ENCODE results near the gene RAB11FIP4. TPM values are rescaled to one million over a fixed set of nuclear protein-coding genes. Genes with fewer than 3 reads are reported as not detected.
A peak's percentile ranks its signal among the peaks of the same experiment; 100 is the strongest.

Gene RAB11FIP4
- total RNA-seq, 1 experiment from 2014 or later = 54.9 TPM

- Mint-ChIP-seq H3K27me3 (ENCODE audit: low read depth) (peaks cover 6% of the 10 kb centered on the region; the same call in 1 of the 2 replicates), H3K4me3 (no peak overlapping the region), H3K36me3 (no peaks in the 10 kb centered on the region), H3K4me1 (peaks cover 29% of the 10 kb centered on the region), H3K9me3 (no peaks in the 10 kb centered on the region), H3K27ac (no peak overlapping the region)
- TF ChIP-seq ZNF263 (CRISPR knock-in tag; IDR thresholded peaks at IDR 0.05; ENCODE audit: low read depth) = no peak
- TF ChIP-seq ZNF121 (CRISPR knock-in tag; IDR thresholded peaks at IDR 0.05) = peak; percentile 50; the same call in 1 of the 2 replicates
- TF ChIP-seq KAT7 (CRISPR knock-in tag; IDR thresholded peaks at IDR 0.05; ENCODE audit: borderline replicate concordance) = no peak
- ChIA-PET CTCF (no interaction called here), POLR2A (no interaction called here)
- DNase-seq (ENCODE audit: low spot score) (no peak), ATAC-seq (no peak)
Measured at GRCh38 chr17:31566247-31566991, 174.9 kb downstream of the RAB11FIP4 start.

GRCh38 chr17:31566992-31567373 lies 175.5 kb downstream of the RAB11FIP4 start:
- Mint-ChIP-seq H3K27me3 (ENCODE audit: low read depth) (peaks cover under 1% of the 10 kb centered on the region; the same call in 1 of the 2 replicates), H3K9me3 (no peaks in the 10 kb centered on the region), H3K27ac (no peak overlapping the region), H3K4me3 (no peak overlapping the region), H3K4me1 (peaks cover 25% of the 10 kb centered on the region), H3K36me3 (no peaks in the 10 kb centered on the region)
- DNase-seq (ENCODE audit: low spot score) (no peak), ATAC-seq (no peak)
- ChIA-PET POLR2A (no interaction called here), CTCF (no interaction called here)
- TF ChIP-seq TP53 (CRISPR knock-in tag; IDR thresholded peaks at IDR 0.05) (no peak), JAZF1 (CRISPR knock-in tag; IDR thresholded peaks at IDR 0.05) (no peak), ZNF281 (CRISPR knock-in tag; IDR thresholded peaks at IDR 0.05) (no peak), ZMAT4 (CRISPR knock-in tag; IDR thresholded peaks at IDR 0.05) (no peak), ZNF121 (CRISPR knock-in tag; IDR thresholded peaks at IDR 0.05) (no peak), IRF1 (CRISPR knock-in tag; IDR thresholded peaks at IDR 0.05) (no peak), NFATC4 (CRISPR knock-in tag; IDR thresholded peaks at IDR 0.05) (no peak), STAT6 (CRISPR knock-in tag; conservative IDR thresholded peaks at IDR 0.05; ENCODE audit: low read depth) (no peak), KAT7 (CRISPR knock-in tag; IDR thresholded peaks at IDR 0.05; ENCODE audit: borderline replicate concordance) (no peak), ZNF317 (CRISPR knock-in tag; IDR thresholded peaks at IDR 0.05; ENCODE audit: borderline replicate concordance, low read depth) (no peak), PREB (CRISPR knock-in tag; IDR thresholded peaks at IDR 0.05; ENCODE audit: borderline replicate concordance) (no peak), MAX (CRISPR knock-in tag; IDR thresholded peaks at IDR 0.05) (no peak), SMAD3 (CRISPR knock-in tag; IDR thresholded peaks at IDR 0.05; ENCODE audit: borderline replicate concordance) (no peak), ZNF423 (CRISPR knock-in tag; IDR thresholded peaks at IDR 0.05) (no peak), PRRX2 (CRISPR knock-in tag; IDR thresholded peaks at IDR 0.05) (no peak), MYBL2 (CRISPR knock-in tag; IDR thresholded peaks at IDR 0.05) (no peak), GABPB1 (CRISPR knock-in tag; IDR thresholded peaks at IDR 0.05) (no peak), ELF4 (CRISPR knock-in tag; IDR thresholded peaks at IDR 0.05; ENCODE audit: low read depth) (no peak), GRHL2 (CRISPR knock-in tag; IDR thresholded peaks at IDR 0.05; ENCODE audit: insufficient replicate concordance, severe bottlenecking) (no peak), ZNF396 (CRISPR knock-in tag; IDR thresholded peaks at IDR 0.05; ENCODE audit: borderline replicate concordance) (no peak)

All from WTC11 (cell line).